PC-9 (cell line): ENCODE measurements around the gene NDUFS6. TPM values are rescaled to one million over a fixed set of nuclear protein-coding genes. Genes with fewer than 3 reads are reported as not detected.

Source experiments
- BruUV-seq: library from RNA; stranded (reverse); fragments of 400-500 nt; replicated peaks from 2 replicates; lab custom pipeline; 2021; lab: Mats Ljungman, UMichigan
- CTCF ChIA-PET: fragments of 300-600 bp; sonication (Branson Sonifier 250); formaldehyde crosslinking; loops from one replicate; lab custom pipeline; 2022; ENCODE audit warnings: antibody characterized with exemption; lab: Charles Lee
- POLR2A ChIA-PET: fragments of 300-600 bp; sonication (Branson Sonifier 250); formaldehyde crosslinking; loops from one replicate; lab custom pipeline; 2022; ENCODE audit warnings: antibody characterized with exemption; ENCODE audit not compliant: unreplicated experiment; lab: Charles Lee
- DNase-seq, 2 experiments: peaks; one replicate each; pipeline versions ENCODE4 v3.0.0 to v3.0.0-alpha.2; 2015 to 2022; ENCODE audit warnings: mixed read lengths in 1 of 2
- H2AFZ ChIP-seq: fragments of 200-600 bp; sonication (generic); 2 replicates; pipeline ENCODE4 v1.8.1; 2017; ENCODE audit warnings: antibody characterized with exemption
- H3F3A ChIP-seq: fragments of 200-600 bp; sonication (generic); 2 replicates; pipeline ENCODE4 v1.8.1; 2017; ENCODE audit warnings: antibody characterized with exemption, mild to moderate bottlenecking, low read depth; ENCODE audit not compliant: insufficient read depth
- H3K27ac ChIP-seq: fragments of 200-600 bp; sonication (generic); 2 replicates; pipeline ENCODE4 v1.6.1; 2016; ENCODE audit warnings: mixed run types
- H3K27me3 ChIP-seq: fragments of 200-600 bp; sonication (generic); 2 replicates; pipeline ENCODE4 v1.6.1; 2016; ENCODE audit warnings: low read depth, mixed run types; ENCODE audit not compliant: insufficient read depth
- H3K36me3 ChIP-seq: fragments of 200-600 bp; sonication (generic); 2 replicates; pipeline ENCODE4 v1.6.1; 2016; ENCODE audit warnings: low read depth, mixed run types
- H3K4me1 ChIP-seq: fragments of 200-600 bp; sonication (generic); replicated peaks from 2 replicates; pipeline ENCODE4 v1.6.1; 2016; ENCODE audit warnings: mixed run types; ENCODE audit not compliant: insufficient read depth
- H3K4me2 ChIP-seq: fragments of 200-600 bp; sonication (generic); 2 replicates; pipeline ENCODE4 v1.6.1; 2017; ENCODE audit warnings: mixed run types
- H3K4me3 ChIP-seq: fragments of 200-600 bp; sonication (generic); 2 replicates; pipeline ENCODE4 v1.6.1; 2016; ENCODE audit warnings: mixed run types
- H3K79me2 ChIP-seq: fragments of 200-600 bp; sonication (generic); 2 replicates; pipeline ENCODE4 v1.6.1; 2017; ENCODE audit warnings: low read depth, mixed run types
- H3K9me2 ChIP-seq: fragments of 200-600 bp; sonication (generic); 2 replicates; pipeline ENCODE4 v1.8.1; 2017; ENCODE audit warnings: mild to moderate bottlenecking; ENCODE audit not compliant: insufficient read depth
- H3K9me3 ChIP-seq: fragments of 200-600 bp; sonication (generic); 2 replicates; pipeline ENCODE4 v1.8.1; 2016; ENCODE audit warnings: low read depth; ENCODE audit not compliant: insufficient read depth
- H4K20me1 ChIP-seq: fragments of 200-600 bp; sonication (generic); 2 replicates; pipeline ENCODE4 v1.8.1; 2017; ENCODE audit not compliant: insufficient read depth
- EZH2 ChIP-seq: fragments of 200-600 bp; sonication (generic); IDR thresholded peaks from 2 replicates; pipeline ENCODE4 v1.8.0; 2017; ENCODE audit warnings: antibody characterized with exemption, low read depth
- intact Hi-C: fragments of 100-400 bp; cut with micrococcal nuclease; formaldehyde crosslinking; loops from one replicate; pipeline ENCODE4 v1.10.0; 2022; ENCODE audit not compliant: unreplicated experiment
- total RNA-seq: library from RNA; stranded (reverse); gene quantifications from 2 replicates; pipeline ENCODE4 v1.2.3, GENCODE V29; 2021
- TF ChIP-seq, protein P1 (sequence below): fragments of 200-600 bp; sonication (generic); conservative IDR thresholded peaks from 2 replicates; pipeline ENCODE4 v1.6.1; 2017; ENCODE audit warnings: mixed run types, antibody characterized with exemption, mild to moderate bottlenecking, moderate library complexity

The NDUFS6 gene
- total RNA-seq, 1 experiment from 2014 or later, result 153 TPM

DNA sequence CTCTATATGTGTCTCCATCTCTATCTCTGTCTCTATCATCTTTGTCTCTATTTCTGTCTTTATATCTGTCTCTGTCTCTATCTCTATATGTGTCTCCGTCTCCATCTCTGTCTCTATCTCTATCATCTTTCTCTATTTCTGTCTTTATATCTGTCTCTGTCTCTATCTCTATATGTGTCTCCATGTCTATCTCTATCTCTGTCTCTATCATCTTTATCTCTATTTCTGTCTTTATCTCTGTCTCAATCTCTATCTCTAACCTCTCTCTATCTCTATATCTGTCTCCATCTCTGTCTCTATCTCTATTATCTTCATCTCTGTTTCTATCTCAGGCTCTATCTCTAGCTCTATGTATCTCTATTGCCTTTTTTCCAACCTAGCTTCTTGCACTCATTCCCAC is 44.5 kb downstream of the NDUFS6 start:
- intact Hi-C loops, result no loop called here
- no peak for DNase-seq
- Histone ChIP-seq H3F3A (no peaks in the 10 kb centered on the region), H3K4me1 (no peaks in the 10 kb centered on the region), H3K27me3 (peaks cover 93% of the 10 kb centered on the region), H3K4me2 (no peak overlapping the region), H3K79me2 (no peaks in the 10 kb centered on the region), H3K36me3 (no peaks in the 10 kb centered on the region), H3K9me3 (no peaks in the 10 kb centered on the region), H3K27ac (no peak overlapping the region), H3K9me2 (no peaks in the 10 kb centered on the region), H4K20me1 (no peaks in the 10 kb centered on the region), H2AFZ (no peak overlapping the region), H3K4me3 (no peak overlapping the region)
- ChIA-PET POLR2A (no interaction called here), CTCF (no interaction called here)
- BruUV-seq, result no TSS peak
- TF ChIP-seq EZH2, result no peak
- TF ChIP-seq, protein P1, sequence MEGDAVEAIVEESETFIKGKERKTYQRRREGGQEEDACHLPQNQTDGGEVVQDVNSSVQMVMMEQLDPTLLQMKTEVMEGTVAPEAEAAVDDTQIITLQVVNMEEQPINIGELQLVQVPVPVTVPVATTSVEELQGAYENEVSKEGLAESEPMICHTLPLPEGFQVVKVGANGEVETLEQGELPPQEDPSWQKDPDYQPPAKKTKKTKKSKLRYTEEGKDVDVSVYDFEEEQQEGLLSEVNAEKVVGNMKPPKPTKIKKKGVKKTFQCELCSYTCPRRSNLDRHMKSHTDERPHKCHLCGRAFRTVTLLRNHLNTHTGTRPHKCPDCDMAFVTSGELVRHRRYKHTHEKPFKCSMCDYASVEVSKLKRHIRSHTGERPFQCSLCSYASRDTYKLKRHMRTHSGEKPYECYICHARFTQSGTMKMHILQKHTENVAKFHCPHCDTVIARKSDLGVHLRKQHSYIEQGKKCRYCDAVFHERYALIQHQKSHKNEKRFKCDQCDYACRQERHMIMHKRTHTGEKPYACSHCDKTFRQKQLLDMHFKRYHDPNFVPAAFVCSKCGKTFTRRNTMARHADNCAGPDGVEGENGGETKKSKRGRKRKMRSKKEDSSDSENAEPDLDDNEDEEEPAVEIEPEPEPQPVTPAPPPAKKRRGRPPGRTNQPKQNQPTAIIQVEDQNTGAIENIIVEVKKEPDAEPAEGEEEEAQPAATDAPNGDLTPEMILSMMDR, result no peak

DNA sequence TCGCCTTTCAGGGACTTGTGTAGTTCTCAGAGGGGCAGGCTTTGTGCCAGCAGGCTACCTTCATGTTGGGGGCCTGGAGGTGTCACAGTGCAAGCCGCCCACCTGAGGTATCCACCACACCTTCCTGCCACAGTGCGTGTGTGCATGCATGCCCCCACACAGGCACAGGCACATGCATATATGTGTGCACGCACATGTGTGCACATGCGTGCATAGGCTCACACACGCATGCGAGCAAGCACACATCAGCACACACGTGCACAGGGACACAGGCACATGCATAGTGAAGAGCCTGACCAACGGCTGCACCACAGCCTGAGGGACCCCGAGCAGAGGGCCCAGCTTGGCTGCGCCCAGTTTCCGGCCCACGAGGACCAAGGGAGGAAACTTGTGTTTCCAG is 45.4 kb downstream of the NDUFS6 start:
- Histone ChIP-seq H3K36me3 (no peaks in the 10 kb centered on the region), H3K4me1 (no peaks in the 10 kb centered on the region), H2AFZ (no peak overlapping the region), H3K4me2 (no peak overlapping the region), H3K27me3 (peaks cover 93% of the 10 kb centered on the region), H3K4me3 (no peak overlapping the region), H3K79me2 (no peaks in the 10 kb centered on the region), H3K9me3 (no peaks in the 10 kb centered on the region), H4K20me1 (no peaks in the 10 kb centered on the region), H3K9me2 (no peaks in the 10 kb centered on the region), H3K27ac (no peak overlapping the region), H3F3A (no peaks in the 10 kb centered on the region)
- DNase-seq, result no peak
- intact Hi-C loops, result no loop called here
- no TSS peak for BruUV-seq
- TF ChIP-seq, protein P1, result no peak
- TF ChIP-seq EZH2, result no peak
- POLR2A ChIA-PET, result no interaction called here
- CTCF ChIA-PET, result no interaction called here

DNA sequence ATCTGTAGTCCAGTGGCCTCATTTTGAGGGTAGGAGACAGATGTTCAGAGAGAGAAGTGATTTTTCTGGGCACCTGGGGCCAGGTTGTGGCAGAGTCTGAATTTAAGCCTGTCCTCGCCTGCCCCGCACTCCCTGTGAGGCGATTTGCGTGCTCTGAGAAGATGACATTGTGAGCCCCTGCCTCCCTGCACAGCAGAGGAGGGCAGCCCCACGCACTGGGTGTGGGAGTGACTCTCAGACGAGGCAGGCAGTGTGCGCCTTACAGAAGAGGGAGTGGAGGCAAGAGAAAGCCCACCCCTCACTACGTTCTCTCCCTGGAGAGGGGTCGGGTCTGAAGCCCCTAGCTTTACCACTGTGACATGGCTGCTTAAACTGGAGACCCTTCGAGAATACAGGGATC is 45.8 kb downstream of the NDUFS6 start:
- Histone ChIP-seq H3K4me3 (no peak overlapping the region), H2AFZ (no peak overlapping the region), H3K4me1 (no peaks in the 10 kb centered on the region), H3K79me2 (no peaks in the 10 kb centered on the region), H3K4me2 (no peak overlapping the region), H3K27ac (no peak overlapping the region), H3K9me3 (no peaks in the 10 kb centered on the region), H3K27me3 (peaks cover 93% of the 10 kb centered on the region), H4K20me1 (no peaks in the 10 kb centered on the region), H3F3A (no peaks in the 10 kb centered on the region), H3K36me3 (no peaks in the 10 kb centered on the region), H3K9me2 (no peaks in the 10 kb centered on the region)
- POLR2A ChIA-PET, result no interaction called here
- no peak for TF ChIP-seq EZH2
- TF ChIP-seq, protein P1, result no peak
- CTCF ChIA-PET, result no interaction called here
- intact Hi-C loops, result no loop called here
- no peak for DNase-seq
- no TSS peak for BruUV-seq
